Astrocyte (in vitro differentiated cells and primary cell): ENCODE results near the gene WNK4. TPM values are rescaled to one million over a fixed set of nuclear protein-coding genes. Genes with fewer than 3 reads are reported as not detected.

Experiments used
- DNase-seq: peaks from one replicate; pipeline ENCODE4 v3.0.0-alpha.2; 2010; ENCODE audit warnings: low read depth
- FAIRE-seq: peaks from 2 replicates; lab custom pipeline; 2011; peaks lifted over from hg19 to GRCh38; lab: Jason Lieb, UNC
- H2AFZ ChIP-seq: 2 replicates; pipeline ENCODE4 v1.6.0; 2012; ENCODE audit warnings: low read depth, low read length, inconsistent platforms
- H3K27ac ChIP-seq: 2 replicates; pipeline ENCODE4 v1.5.1; 2011; ENCODE audit warnings: low read depth, low read length, inconsistent platforms
- H3K27me3 ChIP-seq: 2 replicates; pipeline ENCODE4 v1.6.0; 2011; ENCODE audit warnings: low read length, inconsistent platforms; ENCODE audit not compliant: insufficient read depth
- H3K36me3 ChIP-seq: 2 replicates; pipeline ENCODE4 v1.5.1; 2011; ENCODE audit warnings: low read length, inconsistent platforms; ENCODE audit not compliant: insufficient read depth
- H3K4me1 ChIP-seq: 2 replicates; pipeline ENCODE4 v1.5.1; 2011; ENCODE audit warnings: low read length, inconsistent platforms; ENCODE audit not compliant: insufficient read depth
- H3K4me2 ChIP-seq: 2 replicates; pipeline ENCODE4 v1.6.0; 2012; ENCODE audit warnings: low read length, inconsistent platforms
- H3K4me3 ChIP-seq: 2 replicates; pipeline ENCODE4 v1.5.1; 2011; ENCODE audit warnings: low read depth, mild to moderate bottlenecking, low read length, inconsistent platforms; ENCODE audit not compliant: insufficient read depth
- H3K79me2 ChIP-seq: 2 replicates; pipeline ENCODE4 v1.6.0; 2012; ENCODE audit warnings: mild to moderate bottlenecking, low read length, inconsistent platforms; ENCODE audit not compliant: insufficient read depth
- H3K9ac ChIP-seq: 2 replicates; pipeline ENCODE4 v1.6.0; 2012; ENCODE audit warnings: mild to moderate bottlenecking, low read length, inconsistent platforms
- H3K9me3 ChIP-seq: 2 replicates; pipeline ENCODE4 v1.5.1; 2012; ENCODE audit warnings: low read depth, mild to moderate bottlenecking, low read length, inconsistent platforms; ENCODE audit not compliant: insufficient read depth
- H4K20me1 ChIP-seq: 2 replicates; pipeline ENCODE4 v1.6.0; 2012; ENCODE audit warnings: low read length, inconsistent platforms; ENCODE audit not compliant: insufficient read depth
- H3K27ac Mint-ChIP-seq: one replicate; pipeline ENCODE4 v1.8.0; 2021; ENCODE audit warnings: mild to moderate bottlenecking, mixed read lengths; ENCODE audit not compliant: unreplicated experiment
- H3K27me3 Mint-ChIP-seq: one replicate; pipeline ENCODE4 v1.8.0; 2021; ENCODE audit warnings: low read depth, mixed read lengths; ENCODE audit not compliant: unreplicated experiment
- H3K36me3 Mint-ChIP-seq: one replicate; pipeline ENCODE4 v1.8.0; 2021; ENCODE audit warnings: low read depth, mixed read lengths; ENCODE audit not compliant: unreplicated experiment
- H3K4me1 Mint-ChIP-seq: one replicate; pipeline ENCODE4 v1.8.0; 2021; ENCODE audit warnings: low read depth, mixed read lengths; ENCODE audit not compliant: unreplicated experiment
- H3K4me3 Mint-ChIP-seq: one replicate; pipeline ENCODE4 v1.8.0; 2021; ENCODE audit warnings: mild to moderate bottlenecking, moderate library complexity, mixed read lengths; ENCODE audit not compliant: unreplicated experiment
- H3K9me3 Mint-ChIP-seq: one replicate; pipeline ENCODE4 v1.8.0; 2021; ENCODE audit warnings: mild to moderate bottlenecking, mixed read lengths; ENCODE audit not compliant: unreplicated experiment
- CTCF ChIP-seq: IDR thresholded peaks from 2 replicates; pipeline ENCODE4 v1.5.1; 2011; ENCODE audit warnings: low read depth, mild to moderate bottlenecking, inconsistent platforms, low read length, moderate library complexity; ENCODE audit not compliant: insufficient read depth
- EZH2 ChIP-seq: IDR thresholded peaks from 2 replicates; pipeline ENCODE4 v1.6.1; 2012; ENCODE audit warnings: mild to moderate bottlenecking, low read length, inconsistent platforms; ENCODE audit not compliant: insufficient read depth
- total RNA-seq: library from RNA; stranded (reverse); gene quantifications from 2 replicates; pipeline ENCODE4 v1.2.1, GENCODE V29; 2021

WNK4 gene
- total RNA-seq, 1 donor from 2014 or later: 34.8 TPM

DNA sequence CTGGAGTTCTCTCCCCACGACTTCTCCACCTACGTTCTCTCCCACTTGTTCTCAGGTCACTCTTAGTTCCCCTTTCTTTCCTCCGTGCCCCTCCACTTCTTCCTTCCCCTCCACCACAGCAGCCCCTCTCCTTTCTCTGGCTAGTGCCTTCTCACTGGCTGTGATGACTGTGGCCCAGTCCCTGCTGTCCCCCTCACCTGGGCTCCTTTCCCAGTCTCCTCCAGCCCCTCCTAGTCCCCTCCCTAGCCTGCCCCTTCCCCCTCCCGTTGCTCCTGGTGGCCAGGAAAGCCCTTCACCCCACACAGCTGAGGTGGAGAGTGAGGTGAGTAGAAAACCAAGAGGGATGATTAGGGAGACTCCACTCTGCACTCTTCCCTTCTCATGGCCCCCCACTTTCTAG is 14.7 kb downstream of the WNK4 start:
- no peak overlapping the region for H3K9ac ChIP-seq
- H3K4me3 Mint-ChIP-seq: no peak overlapping the region
- no peak overlapping the region for H3K27ac Mint-ChIP-seq
- H3K36me3 Mint-ChIP-seq: peaks cover 20% of the 10 kb centered on the region
- no peak for FAIRE-seq
- no peaks in the 10 kb centered on the region for H3K9me3 Mint-ChIP-seq
- H3K36me3 ChIP-seq: peaks cover 7% of the 10 kb centered on the region
- no peaks in the 10 kb centered on the region for H3K9me3 ChIP-seq
- H4K20me1 ChIP-seq: no peaks in the 10 kb centered on the region
- H3K79me2 ChIP-seq: peaks cover 14% of the 10 kb centered on the region
- DNase-seq: no peak
- TF ChIP-seq CTCF: no peak
- H3K4me1 ChIP-seq: peaks cover 10% of the 10 kb centered on the region
- no peak overlapping the region for H2AFZ ChIP-seq
- no peaks in the 10 kb centered on the region for H3K27me3 Mint-ChIP-seq
- no peak overlapping the region for H3K4me3 ChIP-seq
- no peak overlapping the region for H3K27ac ChIP-seq
- no peaks in the 10 kb centered on the region for H3K27me3 ChIP-seq
- H3K4me2 ChIP-seq: no peak overlapping the region
- H3K4me1 Mint-ChIP-seq: peaks cover 7% of the 10 kb centered on the region

DNA sequence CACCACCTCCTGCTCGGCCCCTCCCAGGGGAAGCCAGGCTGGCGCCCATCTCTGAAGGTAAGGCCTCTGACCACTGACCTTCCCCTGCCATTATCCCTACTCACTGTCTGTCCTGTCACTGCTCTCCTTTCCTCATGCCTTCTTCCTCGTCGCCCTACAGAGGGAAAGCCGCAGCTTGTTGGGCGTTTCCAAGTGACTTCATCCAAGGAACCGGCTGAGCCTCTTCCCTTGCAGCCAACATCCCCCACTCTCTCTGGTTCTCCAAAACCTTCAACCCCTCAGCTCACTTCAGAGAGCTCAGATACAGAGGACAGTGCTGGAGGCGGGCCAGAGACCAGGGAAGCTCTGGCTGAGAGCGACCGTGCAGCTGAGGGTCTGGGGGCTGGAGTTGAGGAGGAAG is 15.1 kb downstream of the WNK4 start:
- peaks cover 7% of the 10 kb centered on the region for H3K4me1 Mint-ChIP-seq
- H3K36me3 ChIP-seq: peaks cover 5% of the 10 kb centered on the region
- no peak overlapping the region for H3K27ac ChIP-seq
- H3K27me3 ChIP-seq: no peaks in the 10 kb centered on the region
- H3K4me2 ChIP-seq: no peak overlapping the region
- FAIRE-seq: no peak
- no peak overlapping the region for H3K4me3 ChIP-seq
- H3K27ac Mint-ChIP-seq: no peak overlapping the region
- H2AFZ ChIP-seq: no peak overlapping the region
- H3K9ac ChIP-seq: no peak overlapping the region
- TF ChIP-seq CTCF (no peak), EZH2 (no peak)
- H3K27me3 Mint-ChIP-seq: no peaks in the 10 kb centered on the region
- no peaks in the 10 kb centered on the region for H4K20me1 ChIP-seq
- H3K36me3 Mint-ChIP-seq: peaks cover 19% of the 10 kb centered on the region
- DNase-seq: no peak
- peaks cover 14% of the 10 kb centered on the region for H3K79me2 ChIP-seq
- H3K4me1 ChIP-seq: peaks cover 10% of the 10 kb centered on the region
- H3K4me3 Mint-ChIP-seq: peak overlapping the region; percentile 40
- no peaks in the 10 kb centered on the region for H3K9me3 Mint-ChIP-seq
- H3K9me3 ChIP-seq: no peaks in the 10 kb centered on the region

GRCh38 chr17:42796066-42796758 is 15.8 kb downstream of the WNK4 start:
- H3K27ac ChIP-seq: no peak overlapping the region
- Mint-ChIP-seq H3K27me3 (no peaks in the 10 kb centered on the region), H3K4me3 (peak overlapping the region; percentile 94), H3K36me3 (peaks cover 13% of the 10 kb centered on the region), H3K4me1 (peaks cover 7% of the 10 kb centered on the region), H3K9me3 (no peaks in the 10 kb centered on the region), H3K27ac (no peak overlapping the region)
- H3K9ac ChIP-seq: no peak overlapping the region
- peaks cover 14% of the 10 kb centered on the region for H3K79me2 ChIP-seq
- H3K27me3 ChIP-seq: no peaks in the 10 kb centered on the region
- H3K4me1 ChIP-seq: peaks cover 10% of the 10 kb centered on the region
- H3K9me3 ChIP-seq: no peaks in the 10 kb centered on the region
- H2AFZ ChIP-seq: no peak overlapping the region
- H4K20me1 ChIP-seq: no peaks in the 10 kb centered on the region
- no peak for DNase-seq
- H3K4me2 ChIP-seq: no peak overlapping the region
- H3K36me3 ChIP-seq: peaks cover 3% of the 10 kb centered on the region
- no peak for TF ChIP-seq CTCF
- TF ChIP-seq EZH2: no peak
- no peak for FAIRE-seq
- no peak overlapping the region for H3K4me3 ChIP-seq
